ENCODE results near the gene ARL6IP6.
"Not testable (repeated sequence)": the region's sequence is repeated elsewhere in the genome, so short reads cannot be mapped to it uniquely, and the experiment has no call there.

ARL6IP6 gene

GRCh38 chr2:152717228-152718075 lies 968 bp upstream of the ARL6IP6 start, which contains the start of gene PRPF40A:
Gene PRPF40A, minus strand, starts transcription at chr2:152717461. Its CDS starts 22 bp downstream, at chr2:152717439.
- H3K9ac ChIP-seq (ENCODE audit: low read depth, low read length, poor library complexity, severe bottlenecking), result peak within 1 kb of the TSS; percentile 87
- H3K4me1 ChIP-seq (ENCODE audit: insufficient read depth, low read length, poor library complexity, severe bottlenecking), result peaks cover 62% of the 10 kb centered on the region
- no peaks in the 10 kb centered on the region for H3K9me2 ChIP-seq (replicated peaks; ENCODE audit: low read depth, low read length)
- TF ChIP-seq EZH2phosphoT487 (IDR thresholded peaks at IDR 0.05; ENCODE audit: borderline replicate concordance), result no peak
- TF ChIP-seq, protein P1, sequence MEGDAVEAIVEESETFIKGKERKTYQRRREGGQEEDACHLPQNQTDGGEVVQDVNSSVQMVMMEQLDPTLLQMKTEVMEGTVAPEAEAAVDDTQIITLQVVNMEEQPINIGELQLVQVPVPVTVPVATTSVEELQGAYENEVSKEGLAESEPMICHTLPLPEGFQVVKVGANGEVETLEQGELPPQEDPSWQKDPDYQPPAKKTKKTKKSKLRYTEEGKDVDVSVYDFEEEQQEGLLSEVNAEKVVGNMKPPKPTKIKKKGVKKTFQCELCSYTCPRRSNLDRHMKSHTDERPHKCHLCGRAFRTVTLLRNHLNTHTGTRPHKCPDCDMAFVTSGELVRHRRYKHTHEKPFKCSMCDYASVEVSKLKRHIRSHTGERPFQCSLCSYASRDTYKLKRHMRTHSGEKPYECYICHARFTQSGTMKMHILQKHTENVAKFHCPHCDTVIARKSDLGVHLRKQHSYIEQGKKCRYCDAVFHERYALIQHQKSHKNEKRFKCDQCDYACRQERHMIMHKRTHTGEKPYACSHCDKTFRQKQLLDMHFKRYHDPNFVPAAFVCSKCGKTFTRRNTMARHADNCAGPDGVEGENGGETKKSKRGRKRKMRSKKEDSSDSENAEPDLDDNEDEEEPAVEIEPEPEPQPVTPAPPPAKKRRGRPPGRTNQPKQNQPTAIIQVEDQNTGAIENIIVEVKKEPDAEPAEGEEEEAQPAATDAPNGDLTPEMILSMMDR (conservative IDR thresholded peaks at IDR 0.05; ENCODE audit: low read length), result no peak
- H4K20me1 ChIP-seq (ENCODE audit: insufficient read depth, low read length, poor library complexity, severe bottlenecking), result peaks cover 82% of the 10 kb centered on the region
- H3K4me3 ChIP-seq (ENCODE audit: low read length, poor library complexity, severe bottlenecking), result peak within 1 kb of the TSS; percentile 93
- peaks cover 85% of the 10 kb centered on the region for H3K79me2 ChIP-seq (ENCODE audit: insufficient read depth, low read length)
- H3K9me3 ChIP-seq (ENCODE audit: insufficient read depth, low read depth, low read length), result no peaks in the 10 kb centered on the region
- no peaks in the 10 kb centered on the region for H3F3A ChIP-seq (ENCODE audit: low read depth)
- H3K36me3 ChIP-seq (ENCODE audit: insufficient read depth, low read length), result peaks cover 13% of the 10 kb centered on the region; the same call in 1 of the 2 replicates
- H3K4me2 ChIP-seq (ENCODE audit: low read depth, low read length, poor library complexity, severe bottlenecking), result peak within 1 kb of the TSS; percentile 95
- H3K27me3 ChIP-seq (ENCODE audit: insufficient read depth, low read length, poor library complexity, severe bottlenecking), result no peaks in the 10 kb centered on the region
- H2AFZ ChIP-seq (ENCODE audit: low read length), result peak within 1 kb of the TSS; percentile 96

DNA sequence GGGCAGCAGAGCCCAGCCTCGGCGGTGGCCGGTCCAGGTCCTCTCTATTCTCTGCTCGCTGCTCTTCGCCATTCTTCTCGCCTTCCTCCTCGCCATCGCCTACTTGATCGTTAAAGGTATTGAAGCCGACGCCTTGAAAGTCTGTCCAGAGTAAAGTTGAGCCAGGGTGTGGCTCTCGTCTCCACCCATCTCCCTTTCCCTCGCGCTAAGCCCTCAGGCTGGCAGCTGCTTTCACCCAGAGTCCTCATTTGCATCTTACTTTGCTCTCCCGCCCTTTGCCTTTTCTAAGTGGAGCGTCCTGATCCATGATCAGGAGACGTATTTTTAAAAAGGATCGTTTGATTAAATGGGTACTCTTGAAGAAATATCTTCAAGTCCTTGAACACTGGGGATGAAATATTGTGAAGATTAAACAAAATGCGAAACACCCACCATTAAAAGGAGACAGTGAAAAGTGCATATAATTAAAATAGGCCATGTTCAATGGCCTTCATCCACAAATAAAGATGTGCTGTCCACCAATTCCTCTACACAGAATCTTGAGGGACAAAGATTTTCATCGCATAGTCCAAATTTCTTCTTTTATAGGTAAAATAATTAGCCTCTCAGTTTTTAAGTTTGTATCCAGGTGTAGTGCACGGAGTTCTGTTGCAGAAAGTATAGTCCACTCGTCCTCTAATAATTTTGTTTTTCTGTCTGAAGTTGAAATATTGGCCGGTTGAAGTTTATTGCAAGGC lies 657 bp downstream of the ARL6IP6 start:
- Histone ChIP-seq H3K4me3 (ENCODE audit: low read length, poor library complexity, severe bottlenecking) (peak overlapping the region; percentile 93), H3K9me2 (replicated peaks; ENCODE audit: low read depth, low read length) (no peaks in the 10 kb centered on the region), H3K9ac (ENCODE audit: low read depth, low read length, poor library complexity, severe bottlenecking) (peak overlapping the region; percentile 87), H4K20me1 (ENCODE audit: insufficient read depth, low read length, poor library complexity, severe bottlenecking) (peaks cover 82% of the 10 kb centered on the region), H3K4me1 (ENCODE audit: insufficient read depth, low read length, poor library complexity, severe bottlenecking) (peaks cover 72% of the 10 kb centered on the region), H2AFZ (ENCODE audit: low read length) (peak overlapping the region; percentile 96), H3K27me3 (ENCODE audit: insufficient read depth, low read length, poor library complexity, severe bottlenecking) (no peaks in the 10 kb centered on the region), H3K36me3 (ENCODE audit: insufficient read depth, low read length) (peaks cover 1% of the 10 kb centered on the region; the same call in 1 of the 2 replicates), H3K9me3 (ENCODE audit: insufficient read depth, low read depth, low read length) (no peaks in the 10 kb centered on the region), H3K4me2 (ENCODE audit: low read depth, low read length, poor library complexity, severe bottlenecking) (peak overlapping the region; percentile 74), H3F3A (ENCODE audit: low read depth) (no peaks in the 10 kb centered on the region), H3K79me2 (ENCODE audit: insufficient read depth, low read length) (peaks cover 85% of the 10 kb centered on the region)
- TF ChIP-seq, protein P1 (conservative IDR thresholded peaks at IDR 0.05; ENCODE audit: low read length), result no peak
- TF ChIP-seq EZH2phosphoT487 (IDR thresholded peaks at IDR 0.05; ENCODE audit: borderline replicate concordance), result no peak

GRCh38 chr2:152720794-152721193 lies 2.4 kb downstream of the ARL6IP6 start:
- Histone ChIP-seq H3K36me3 (ENCODE audit: insufficient read depth, low read length) (no peaks in the 10 kb centered on the region), H3K4me3 (ENCODE audit: low read length, poor library complexity, severe bottlenecking) (peak overlapping the region; percentile 93), H3K4me2 (ENCODE audit: low read depth, low read length, poor library complexity, severe bottlenecking) (peak overlapping the region; percentile 74), H2AFZ (ENCODE audit: low read length) (no peak overlapping the region), H3K4me1 (ENCODE audit: insufficient read depth, low read length, poor library complexity, severe bottlenecking) (peaks cover 60% of the 10 kb centered on the region), H3K9me2 (replicated peaks; ENCODE audit: low read depth, low read length) (no peaks in the 10 kb centered on the region), H3K9ac (ENCODE audit: low read depth, low read length, poor library complexity, severe bottlenecking) (peak overlapping the region; percentile 87), H3K79me2 (ENCODE audit: insufficient read depth, low read length) (peaks cover 85% of the 10 kb centered on the region), H3K27me3 (ENCODE audit: insufficient read depth, low read length, poor library complexity, severe bottlenecking) (no peaks in the 10 kb centered on the region), H3K9me3 (ENCODE audit: insufficient read depth, low read depth, low read length) (no peaks in the 10 kb centered on the region), H4K20me1 (ENCODE audit: insufficient read depth, low read length, poor library complexity, severe bottlenecking) (peaks cover 72% of the 10 kb centered on the region), H3F3A (ENCODE audit: low read depth) (no peaks in the 10 kb centered on the region)
- TF ChIP-seq EZH2phosphoT487 (IDR thresholded peaks at IDR 0.05; ENCODE audit: borderline replicate concordance), result no peak
- TF ChIP-seq, protein P1 (conservative IDR thresholded peaks at IDR 0.05; ENCODE audit: low read length), result no peak

- H3K9ac ChIP-seq (ENCODE audit: low read depth, low read length, poor library complexity, severe bottlenecking); H3K9me3 ChIP-seq (ENCODE audit: insufficient read depth, low read depth, low read length); H3F3A ChIP-seq (ENCODE audit: low read depth); H3K9me2 ChIP-seq (replicated peaks; ENCODE audit: low read depth, low read length); H2AFZ ChIP-seq (ENCODE audit: low read length); H3K27me3 ChIP-seq (ENCODE audit: insufficient read depth, low read length, poor library complexity, severe bottlenecking); H3K36me3 ChIP-seq (ENCODE audit: insufficient read depth, low read length): not testable (repeated sequence)
- Histone ChIP-seq H4K20me1 (ENCODE audit: insufficient read depth, low read length, poor library complexity, severe bottlenecking) (peaks cover 71% of the 10 kb centered on the region), H3K4me2 (ENCODE audit: low read depth, low read length, poor library complexity, severe bottlenecking) (peak overlapping the region; percentile 74), H3K4me3 (ENCODE audit: low read length, poor library complexity, severe bottlenecking) (peak overlapping the region; percentile 16), H3K4me1 (ENCODE audit: insufficient read depth, low read length, poor library complexity, severe bottlenecking) (peaks cover 53% of the 10 kb centered on the region), H3K79me2 (ENCODE audit: insufficient read depth, low read length) (peaks cover 87% of the 10 kb centered on the region)
Observed at GRCh38 chr2:152722639-152723038, 4.2 kb downstream of the ARL6IP6 start.
